Glutamatergic neuron (in vitro differentiated cells): ENCODE measurements around the gene GLG1. TPM values are rescaled to one million over a fixed set of nuclear protein-coding genes. Genes with fewer than 3 reads are reported as not detected.

Source experiments
- DNase-seq: peaks from one replicate; pipeline ENCODE4 v3.0.0; 2022
- H3K27ac Mint-ChIP-seq: one replicate; pipeline ENCODE4 v1.8.0; 2020; ENCODE audit warnings: mild to moderate bottlenecking, mixed read lengths, inconsistent platforms; ENCODE audit not compliant: unreplicated experiment
- H3K27me3 Mint-ChIP-seq: one replicate; pipeline ENCODE4 v1.8.0; 2020; ENCODE audit warnings: mild to moderate bottlenecking, moderate library complexity, mixed read lengths, inconsistent platforms; ENCODE audit not compliant: unreplicated experiment
- H3K36me3 Mint-ChIP-seq: one replicate; pipeline ENCODE4 v1.8.0; 2020; ENCODE audit warnings: mild to moderate bottlenecking, mixed read lengths, inconsistent platforms; ENCODE audit not compliant: unreplicated experiment
- H3K4me1 Mint-ChIP-seq: one replicate; pipeline ENCODE4 v1.8.0; 2020; ENCODE audit warnings: mild to moderate bottlenecking, low read depth, mixed read lengths, inconsistent platforms; ENCODE audit not compliant: unreplicated experiment
- H3K4me3 Mint-ChIP-seq: one replicate; pipeline ENCODE4 v1.8.0; 2020; ENCODE audit warnings: mild to moderate bottlenecking, mixed read lengths, inconsistent platforms; ENCODE audit not compliant: unreplicated experiment
- H3K9me3 Mint-ChIP-seq: one replicate; pipeline ENCODE4 v1.8.0; 2020; ENCODE audit warnings: mild to moderate bottlenecking, moderate library complexity, mixed read lengths, inconsistent platforms; ENCODE audit not compliant: unreplicated experiment
- CTCF ChIP-seq: fragments of 200-600 bp; sonication (generic); IDR thresholded peaks from one replicate; pipeline ENCODE4 v1.5.0; 2021; ENCODE audit not compliant: partially characterized antibody, unreplicated experiment
- total RNA-seq: library from RNA; stranded (reverse); fragmentation: NEBNext Ultra II Directional; extraction: Animal tissue kit (Norgen Biotek cat#: 25700); gene quantifications from one replicate; pipeline ENCODE4 v1.2.1, GENCODE V29; 2021; ENCODE audit not compliant: unreplicated experiment

GLG1 gene
- total RNA-seq, 1 donor from 2014 or later = 143 TPM

- no peak overlapping the region for H3K4me3 Mint-ChIP-seq
- no peak for TF ChIP-seq CTCF
- H3K27me3 Mint-ChIP-seq = peaks cover 2% of the 10 kb centered on the region
- no peaks in the 10 kb centered on the region for H3K4me1 Mint-ChIP-seq
- peaks cover 2% of the 10 kb centered on the region for H3K9me3 Mint-ChIP-seq
- no peak overlapping the region for H3K27ac Mint-ChIP-seq
- H3K36me3 Mint-ChIP-seq = peaks cover 5% of the 10 kb centered on the region
- no peak for DNase-seq
These were observed 150.7 kb downstream of the GLG1 start for GRCh38 chr16:74456290-74456625.

- Mint-ChIP-seq H3K4me1 (no peaks in the 10 kb centered on the region), H3K27ac (no peak overlapping the region), H3K36me3 (peaks cover 5% of the 10 kb centered on the region), H3K9me3 (peaks cover 2% of the 10 kb centered on the region), H3K27me3 (peaks cover 2% of the 10 kb centered on the region), H3K4me3 (no peak overlapping the region)
- TF ChIP-seq CTCF = no peak
- no peak for DNase-seq
These were observed 151.2 kb downstream of the GLG1 start for GRCh38 chr16:74455619-74456289.

GRCh38 chr16:74455213-74455612 is 151.7 kb downstream of the GLG1 start:
- Mint-ChIP-seq H3K4me3 (no peak overlapping the region), H3K27ac (no peak overlapping the region), H3K4me1 (no peaks in the 10 kb centered on the region), H3K27me3 (peaks cover 2% of the 10 kb centered on the region), H3K36me3 (peaks cover 5% of the 10 kb centered on the region), H3K9me3 (peaks cover 2% of the 10 kb centered on the region)
- no peak for DNase-seq
- TF ChIP-seq CTCF = no peak

DNA sequence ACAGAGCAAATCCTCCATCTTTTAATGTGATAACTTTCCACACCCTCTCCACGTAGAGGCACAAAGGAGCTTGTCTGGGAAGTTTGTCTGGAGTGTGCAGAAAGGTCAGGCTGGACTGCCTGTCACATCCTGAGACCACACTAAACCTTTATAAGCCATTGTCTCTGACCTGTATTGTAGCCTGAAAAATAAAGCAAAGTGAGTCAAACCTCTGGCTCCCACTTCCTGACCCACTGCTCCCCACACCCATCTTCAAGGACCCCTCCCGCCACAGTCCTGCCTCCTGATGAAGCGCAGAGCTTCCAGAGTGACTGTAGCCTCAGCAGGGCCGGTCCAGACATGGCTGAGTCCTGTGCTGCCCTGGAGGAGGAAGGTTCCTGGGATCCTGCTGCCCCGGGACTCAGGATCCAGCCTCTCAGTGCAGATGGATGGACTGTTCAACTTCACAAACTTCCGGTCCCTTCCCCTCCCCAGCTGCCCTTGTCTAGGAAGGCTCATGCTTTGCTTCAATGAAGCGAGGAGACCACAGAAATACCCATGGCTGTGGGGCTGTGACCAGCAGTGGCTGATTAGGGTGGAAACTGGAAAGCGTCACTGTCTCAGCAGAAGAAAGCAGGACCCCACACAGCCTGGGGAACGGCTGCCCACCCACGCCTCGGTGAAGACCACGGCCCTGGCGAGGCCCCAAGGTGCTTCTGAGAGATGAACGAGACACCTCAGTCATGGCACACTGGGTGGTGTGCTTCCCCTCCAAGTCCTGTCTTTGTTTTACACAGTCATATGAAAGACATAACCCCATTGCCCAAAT is 154.8 kb downstream of the GLG1 start:
- H3K27me3 Mint-ChIP-seq = peaks cover 2% of the 10 kb centered on the region
- H3K9me3 Mint-ChIP-seq = no peaks in the 10 kb centered on the region
- H3K27ac Mint-ChIP-seq = no peak overlapping the region
- no peak for DNase-seq
- no peaks in the 10 kb centered on the region for H3K4me1 Mint-ChIP-seq
- no peaks in the 10 kb centered on the region for H3K36me3 Mint-ChIP-seq
- H3K4me3 Mint-ChIP-seq = no peak overlapping the region
- no peak for TF ChIP-seq CTCF
